HG03521 (cell line): ENCODE results near the gene HIPK3.
A peak's percentile ranks its signal among the peaks of the same experiment; 100 is the strongest.

Experiments used
- ATAC-seq: cut with Tn5 transposase; IDR thresholded peaks from one replicate; pipeline ENCODE4 v1.9.1; 2021; ENCODE audit warnings: mild to moderate bottlenecking, moderate library complexity; ENCODE audit not compliant: unreplicated experiment

The HIPK3 gene

GRCh38 chr11:33388793-33389525, 131.8 kb downstream of the HIPK3 start:
- no peak for ATAC-seq

DNA sequence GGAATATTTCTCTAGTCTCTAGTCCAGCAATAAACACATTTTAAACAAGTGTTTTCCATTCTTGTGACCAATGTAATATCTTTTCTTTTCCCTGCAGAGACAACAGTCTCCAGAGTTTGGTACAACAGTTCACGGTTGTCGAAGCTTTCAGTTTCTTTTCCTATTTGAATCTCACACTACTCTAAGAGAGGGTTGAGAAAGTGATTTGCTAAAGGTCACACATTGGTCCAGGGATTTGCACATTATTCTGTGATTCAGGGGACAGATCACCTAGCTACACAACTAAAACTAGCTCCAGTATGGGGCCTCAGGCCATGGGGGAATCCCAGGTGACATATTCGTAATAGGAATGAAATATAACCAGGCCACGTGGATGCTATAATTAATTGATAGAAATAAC, 132.5 kb downstream of the HIPK3 start:
- ATAC-seq: peak; percentile 51

DNA sequence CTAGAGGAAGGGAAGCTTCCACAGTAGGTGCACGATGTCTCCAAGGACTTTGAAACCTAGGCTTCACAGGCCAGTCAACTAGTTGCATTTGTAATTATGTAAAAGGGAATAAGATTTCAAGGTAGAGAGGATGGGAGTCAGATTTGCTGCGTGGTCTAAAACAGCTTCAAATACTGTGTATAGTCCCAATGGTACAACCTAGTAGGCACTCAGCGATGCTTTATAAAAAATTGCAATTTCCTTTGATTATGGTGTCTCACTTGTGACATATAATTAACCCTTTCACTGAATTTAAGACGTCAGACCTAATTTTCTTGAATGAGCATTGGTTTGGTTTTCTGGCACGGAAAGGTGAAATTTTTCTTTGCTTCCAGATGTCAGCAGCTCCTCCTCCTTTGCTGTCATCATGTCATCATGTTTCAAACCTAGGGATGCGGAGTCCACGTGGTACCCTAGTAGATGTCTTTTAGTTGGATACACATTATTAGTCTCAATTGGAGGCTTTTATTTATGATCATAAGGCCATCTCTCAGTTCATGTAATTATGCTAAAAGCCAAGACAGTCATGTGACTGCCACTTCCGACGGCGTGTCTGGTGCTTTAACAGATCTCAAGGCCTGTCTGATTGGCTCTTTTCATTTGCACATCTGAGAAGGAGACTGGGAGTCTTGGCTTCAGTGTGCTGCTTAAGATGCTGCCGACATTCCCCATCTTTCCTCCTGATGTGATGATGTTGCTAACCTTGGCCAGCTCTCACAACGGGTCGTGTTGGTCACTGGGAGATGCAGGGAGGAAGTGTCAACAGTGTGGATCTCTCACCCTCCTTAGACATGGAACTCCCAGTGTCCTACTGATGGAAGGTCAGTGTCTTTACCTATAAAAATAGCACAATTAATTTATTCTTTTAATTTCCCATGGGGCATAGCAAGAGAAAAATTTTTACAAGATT, 134.0 kb downstream of the HIPK3 start:
- ATAC-seq: no peak

- no peak for ATAC-seq
These were observed 134.7 kb downstream of the HIPK3 start for GRCh38 chr11:33391893-33392251.

DNA sequence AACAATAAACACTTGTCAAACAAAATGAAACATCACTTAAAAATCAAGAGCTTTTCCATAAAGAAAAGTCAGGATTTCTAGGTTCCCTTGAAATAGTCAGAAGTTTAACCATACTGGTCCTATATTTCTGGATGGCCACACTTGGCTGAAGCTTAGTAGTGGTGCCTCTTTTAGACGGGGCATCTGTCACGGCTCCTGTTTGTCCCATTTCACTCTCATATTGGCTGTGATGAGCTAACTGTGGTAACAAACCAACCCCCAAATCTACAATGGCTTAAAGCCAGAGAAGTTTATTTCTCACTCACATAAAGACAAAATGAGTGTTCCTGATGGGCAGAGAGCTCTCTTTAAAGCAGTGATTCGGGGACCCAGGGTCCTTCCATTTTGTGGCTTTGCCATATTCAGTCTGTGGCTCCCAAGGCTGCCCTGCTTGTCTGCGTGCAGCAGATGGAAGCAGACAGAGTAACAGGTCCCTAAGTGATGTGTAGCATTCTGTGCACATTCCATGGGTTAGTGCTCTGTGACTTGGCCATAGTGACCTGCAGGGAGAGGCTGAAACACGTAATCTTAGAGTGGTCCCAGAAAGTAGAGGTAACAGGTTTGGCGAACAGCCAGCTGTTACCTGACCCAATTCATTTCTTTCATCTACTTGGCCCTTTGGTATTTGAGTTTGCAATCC, 137.4 kb downstream of the HIPK3 start:
- no peak for ATAC-seq

DNA sequence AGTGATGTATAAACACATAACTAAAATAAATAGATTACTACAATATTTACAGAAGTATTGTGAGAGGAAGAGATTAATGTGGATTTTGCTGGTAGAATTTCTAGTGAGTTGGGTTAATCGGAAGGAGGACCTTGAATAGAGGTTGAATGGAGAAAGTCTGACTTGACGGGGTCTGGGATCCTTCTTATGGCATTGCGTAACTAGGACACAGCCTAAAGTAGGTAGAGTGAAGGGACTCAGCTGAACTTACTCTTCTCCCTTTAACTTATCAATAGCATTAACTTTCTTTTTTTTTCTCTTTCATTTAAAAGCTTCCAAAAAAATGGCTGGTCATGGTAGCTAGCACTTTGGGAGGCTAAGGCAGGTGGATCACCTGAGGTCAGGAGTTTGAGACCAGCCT, 139.2 kb downstream of the HIPK3 start:
- ATAC-seq: no peak

DNA sequence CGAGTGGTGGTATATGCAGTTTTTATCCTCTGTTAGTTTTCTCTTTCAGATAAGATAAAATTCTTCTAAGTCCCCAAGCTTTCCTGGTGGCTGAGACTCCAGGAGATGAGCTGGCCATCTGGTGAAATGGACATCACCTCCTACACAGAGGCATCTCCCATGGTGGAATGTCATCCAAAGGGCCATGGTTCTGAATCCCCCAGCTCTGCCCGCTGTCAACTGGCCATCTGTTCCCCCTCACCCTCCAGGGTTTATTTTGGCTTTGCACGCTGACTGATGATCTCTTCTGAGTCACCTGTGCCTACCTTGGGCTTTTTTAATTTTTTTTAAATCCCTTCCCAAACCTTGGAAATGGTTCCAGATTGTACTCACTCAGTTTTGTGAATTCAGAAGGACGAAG, 142.2 kb downstream of the HIPK3 start:
- ATAC-seq: no peak

- ATAC-seq: no peak
These were observed 144.9 kb downstream of the HIPK3 start for GRCh38 chr11:33402066-33402465.

DNA sequence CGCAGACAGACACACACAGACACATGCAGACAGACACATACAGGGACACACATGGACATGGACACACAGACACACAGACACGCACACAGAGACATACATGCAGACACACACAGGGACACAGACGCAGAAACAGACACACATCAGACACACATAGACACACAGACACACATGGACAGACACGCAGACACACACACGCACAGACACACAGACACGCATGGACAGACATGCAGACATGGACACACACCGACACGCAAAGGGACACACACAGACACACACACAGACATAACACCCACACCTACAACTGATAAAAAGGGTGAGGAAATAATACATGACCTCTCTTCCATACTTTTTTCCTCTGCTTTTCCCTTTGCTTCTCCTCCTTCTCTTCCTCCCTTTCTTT, 146.2 kb downstream of the HIPK3 start:
- no peak for ATAC-seq

DNA sequence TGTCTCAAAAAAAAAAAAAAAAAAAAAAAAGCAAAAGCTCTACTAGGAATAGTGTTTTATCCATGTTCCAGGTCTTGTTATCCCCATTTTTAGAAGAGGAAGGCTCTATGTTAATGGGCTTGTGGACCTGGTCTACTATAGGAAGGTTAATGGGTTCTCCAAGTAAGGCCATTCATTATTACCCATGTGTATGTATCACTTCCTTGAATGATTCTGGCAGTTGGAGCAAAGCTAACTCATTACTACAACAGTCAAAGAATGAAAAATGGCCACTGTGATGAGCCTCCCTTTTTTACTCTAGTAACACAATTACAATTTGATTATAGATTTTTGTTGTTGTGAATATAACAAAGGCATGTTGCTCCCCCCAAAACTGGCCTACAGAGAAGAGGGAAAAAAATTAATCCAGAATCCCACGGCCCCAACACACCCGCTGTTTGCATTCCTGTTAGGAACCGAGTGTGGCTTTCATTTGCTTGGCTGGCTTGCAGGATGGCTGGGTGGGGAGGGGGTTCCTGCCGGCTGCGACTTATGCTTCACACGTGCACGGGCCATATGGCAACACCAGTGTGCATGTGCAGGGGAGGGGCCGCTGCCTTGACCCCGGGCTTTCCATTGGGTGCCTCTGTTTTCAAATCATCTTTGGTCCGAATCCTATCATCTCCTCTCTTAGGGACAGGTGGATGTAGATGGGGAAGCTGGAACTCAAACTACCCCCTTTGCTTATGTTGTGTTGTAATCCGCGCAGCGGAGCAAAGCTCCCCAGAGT, 148.8 kb downstream of the HIPK3 start:
- no peak for ATAC-seq
